OCI-M1 (cell line): ENCODE measurements around the gene SYNPO2.

Source experiments
- DNase-seq: peaks from one replicate; lab custom pipeline; 2025; lab: John Stamatoyannopoulos, UW

Gene SYNPO2

GRCh38 chr4:118939169-118939783 is 50.6 kb downstream of the SYNPO2 start:
- DNase-seq: no peak

- no peak for DNase-seq
Measured at GRCh38 chr4:118941149-118941548, 52.5 kb downstream of the SYNPO2 start.

DNA sequence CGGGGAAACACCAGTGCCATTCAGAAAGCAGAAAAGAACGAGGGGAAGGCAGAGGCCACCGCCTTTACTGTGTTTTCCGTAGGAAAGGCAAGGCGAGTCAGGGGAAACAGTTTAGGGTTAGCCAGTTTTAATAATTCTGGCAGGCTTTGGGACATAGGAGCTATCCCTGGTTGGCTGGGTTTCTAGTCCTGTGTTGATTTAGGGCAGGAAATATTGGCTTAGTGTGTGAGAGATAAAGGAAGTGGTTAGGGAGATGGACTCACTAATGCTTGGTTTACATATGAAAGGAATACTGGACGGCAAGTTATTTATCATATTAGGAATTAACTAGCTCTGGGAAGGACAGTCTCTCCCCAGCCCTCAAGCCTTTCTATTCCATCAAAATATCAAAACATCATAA is 53.1 kb downstream of the SYNPO2 start:
- no peak for DNase-seq

GRCh38 chr4:118942465-118942864 is 53.8 kb downstream of the SYNPO2 start:
- DNase-seq: peak; percentile 13

- no peak for DNase-seq
Measured at GRCh38 chr4:118947095-118947494, 58.4 kb downstream of the SYNPO2 start.

- no peak for DNase-seq
Measured at GRCh38 chr4:118948545-118949144, 60.0 kb downstream of the SYNPO2 start.

DNA sequence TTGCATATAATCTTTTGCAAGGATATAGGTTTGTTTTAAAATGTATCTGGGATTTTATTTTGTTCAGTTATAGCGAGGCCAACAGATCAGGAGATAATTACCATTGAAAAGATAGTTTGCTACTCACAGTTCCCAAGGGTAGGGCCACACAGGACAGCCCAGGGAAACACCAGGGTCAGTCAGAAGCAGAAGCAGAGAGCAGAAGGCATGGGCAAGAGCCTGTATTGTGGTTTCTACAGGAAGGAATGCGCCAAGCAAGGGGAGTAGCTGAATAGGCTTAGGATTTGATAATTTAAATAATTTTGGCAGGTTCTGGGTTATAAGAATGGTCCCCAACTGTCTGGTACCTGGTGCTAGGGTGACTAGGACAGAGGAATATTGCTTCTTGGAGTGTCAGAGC is 61.6 kb downstream of the SYNPO2 start:
- DNase-seq: no peak

DNA sequence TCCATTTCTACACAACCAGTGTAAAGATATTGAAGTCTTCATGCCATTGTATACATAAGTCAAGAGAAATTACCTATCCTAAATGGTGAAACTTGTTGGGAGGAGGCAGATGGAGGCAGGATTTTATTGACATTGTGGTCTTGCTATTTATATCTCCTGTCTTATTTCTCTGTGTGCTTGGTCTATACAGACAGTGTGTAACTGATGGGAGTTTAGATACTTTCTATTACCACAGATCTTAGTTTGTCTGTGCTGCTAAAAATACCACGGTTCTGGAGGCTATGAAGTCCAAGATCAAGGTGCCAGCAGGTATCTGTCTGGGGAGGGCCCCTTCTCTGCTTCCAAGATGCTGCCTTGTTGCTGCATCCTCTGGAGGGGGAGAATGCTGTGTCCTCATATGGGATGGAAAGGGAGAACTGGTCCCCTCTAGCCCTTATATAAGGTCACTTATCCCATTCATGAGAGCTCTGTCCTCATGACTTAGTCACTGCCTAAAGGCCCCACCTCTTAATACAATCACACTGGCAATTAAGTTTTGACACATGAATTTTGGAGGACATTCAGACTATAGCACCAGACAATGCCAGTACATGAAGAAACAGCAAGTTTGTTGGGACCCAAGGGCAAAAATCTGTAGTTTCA is 62.4 kb downstream of the SYNPO2 start:
- DNase-seq: no peak

DNA sequence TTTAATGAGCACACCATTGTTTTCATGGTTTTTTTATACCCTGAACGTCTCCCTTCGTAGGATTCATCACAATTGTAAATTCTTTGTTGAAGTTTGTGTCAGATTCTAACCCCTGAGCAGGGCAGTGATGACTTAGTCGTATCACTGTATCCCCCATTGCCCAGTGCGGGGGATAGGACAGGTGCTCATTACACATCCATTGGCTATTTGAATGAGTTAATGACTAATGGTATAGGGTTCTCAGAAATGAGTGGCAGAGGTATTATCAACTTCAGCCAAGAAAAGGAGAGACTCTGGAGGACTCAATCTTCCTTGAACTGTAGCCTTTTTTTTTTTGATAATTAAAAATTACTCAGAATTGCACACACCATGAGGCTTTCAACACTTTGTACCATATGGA is 64.6 kb downstream of the SYNPO2 start:
- no peak for DNase-seq

DNA sequence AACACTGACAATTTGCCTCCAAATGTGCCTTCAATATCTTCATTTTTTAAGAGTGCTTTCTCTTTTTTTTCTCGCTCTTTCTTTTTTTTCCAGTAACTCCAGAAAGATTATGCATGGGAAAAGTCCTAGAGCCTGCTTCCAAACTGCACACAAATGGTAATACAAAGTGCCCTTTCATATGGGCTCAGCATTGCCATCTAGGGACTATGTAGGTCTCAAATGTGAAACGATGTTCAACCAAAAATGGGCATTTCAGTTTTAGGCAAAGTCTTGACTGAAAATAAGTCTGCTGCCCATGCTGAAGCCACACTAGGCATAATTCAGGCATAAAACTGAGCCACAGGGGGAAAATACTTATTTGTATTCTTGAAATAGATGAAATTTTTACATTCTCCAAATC is 65.6 kb downstream of the SYNPO2 start:
- DNase-seq: peak; percentile 66

- DNase-seq: no peak
Measured at GRCh38 chr4:118955515-118955914, 66.9 kb downstream of the SYNPO2 start.

GRCh38 chr4:118957722-118958445 is 69.2 kb downstream of the SYNPO2 start:
- DNase-seq: no peak

- no peak for DNase-seq
Measured at GRCh38 chr4:118962540-118962939, 73.9 kb downstream of the SYNPO2 start.

DNA sequence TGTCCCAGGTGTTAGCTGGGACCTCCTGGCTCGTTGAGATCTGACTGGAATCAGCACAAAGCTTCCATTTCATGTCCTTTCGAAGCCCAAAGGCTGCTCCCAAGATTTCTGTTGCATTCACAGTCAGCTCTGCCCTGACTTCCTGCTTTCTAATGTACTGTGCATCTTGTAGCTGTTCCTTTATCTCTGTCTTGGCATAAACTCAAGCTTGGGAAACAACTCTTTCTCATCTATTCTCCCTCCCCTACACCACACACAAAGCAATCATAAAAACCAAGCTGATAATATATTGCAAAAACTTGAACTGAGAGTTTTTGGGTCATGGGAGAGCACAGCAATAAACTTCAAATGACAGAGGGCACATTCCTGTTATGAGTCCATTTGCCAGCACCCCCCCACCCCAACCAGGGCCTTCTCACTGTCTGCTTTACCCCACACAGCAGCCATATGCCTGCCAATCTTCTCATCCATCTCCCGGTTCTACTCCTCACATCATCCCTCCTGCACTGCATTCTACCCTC is 76.3 kb downstream of the SYNPO2 start:
- DNase-seq: peak; percentile 48

- peak; percentile 37 for DNase-seq
Measured at GRCh38 chr4:118967393-118967792, 78.7 kb downstream of the SYNPO2 start.

DNA sequence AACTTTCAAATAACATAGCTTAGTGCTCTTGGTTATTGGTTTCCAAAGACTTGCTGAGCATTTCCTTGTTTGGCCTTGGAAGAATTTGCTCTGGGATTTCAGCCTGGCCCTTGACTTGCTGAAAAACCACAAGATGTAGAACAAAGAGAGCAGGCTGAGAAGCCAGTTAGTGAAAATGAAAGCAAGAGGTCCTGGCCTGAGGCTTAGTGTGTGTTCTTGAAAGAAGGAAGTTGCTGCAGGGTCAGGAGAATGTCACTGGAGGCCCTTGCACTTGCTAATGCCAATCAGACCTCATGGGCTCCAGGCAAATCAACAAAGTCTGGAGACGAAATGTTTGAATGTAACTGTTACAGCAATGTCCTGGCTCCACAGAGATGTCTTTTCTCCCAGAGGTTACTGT is 79.4 kb downstream of the SYNPO2 start:
- DNase-seq: peak; percentile 94

- DNase-seq: peak; percentile 71
Measured at GRCh38 chr4:118968813-118969212, 80.2 kb downstream of the SYNPO2 start.

GRCh38 chr4:118969359-118969758 is 80.7 kb downstream of the SYNPO2 start:
- peak; percentile 83 for DNase-seq

GRCh38 chr4:118972167-118972566 is 83.5 kb downstream of the SYNPO2 start:
- DNase-seq: no peak

- no peak for DNase-seq
Measured at GRCh38 chr4:118973295-118973694, 84.6 kb downstream of the SYNPO2 start.

GRCh38 chr4:118974758-118975157 is 86.1 kb downstream of the SYNPO2 start:
- no peak for DNase-seq

DNA sequence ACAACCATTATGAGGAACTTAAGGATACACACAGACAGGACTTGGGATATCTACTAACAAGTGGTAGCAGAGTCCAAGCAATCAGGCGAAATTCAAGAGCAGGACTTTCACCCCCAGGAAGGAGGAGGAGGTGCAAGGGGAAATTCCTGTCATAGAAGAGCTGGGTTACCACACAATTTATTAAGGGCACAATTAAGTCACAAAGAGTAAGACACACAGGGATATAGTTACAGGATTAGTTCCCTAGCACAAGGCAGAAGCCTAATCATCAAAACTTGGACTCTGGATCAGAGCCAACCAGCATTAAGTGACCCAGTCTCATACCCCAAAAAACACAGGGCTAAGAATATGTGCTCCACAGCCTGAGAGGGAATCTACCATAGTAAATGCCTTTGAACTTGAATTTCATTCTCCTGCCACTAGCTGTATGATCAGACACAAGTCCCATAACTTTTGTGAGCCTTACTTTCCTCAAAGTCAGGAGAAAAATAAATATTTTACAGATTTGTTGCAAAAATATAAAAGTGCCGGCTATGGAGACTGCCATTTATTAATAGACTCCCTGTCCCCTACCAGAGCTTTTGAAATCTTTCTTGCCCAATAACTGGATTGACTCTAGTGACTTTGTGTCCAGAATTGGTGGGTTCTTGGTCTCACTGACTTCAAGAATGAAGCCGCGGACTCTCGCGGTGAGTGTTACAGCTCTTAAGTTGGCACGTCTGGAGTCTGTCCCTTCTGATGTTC is 87.0 kb downstream of the SYNPO2 start:
- no peak for DNase-seq
